ENCODE results near the gene PKHD1.

The PKHD1 gene

DNA sequence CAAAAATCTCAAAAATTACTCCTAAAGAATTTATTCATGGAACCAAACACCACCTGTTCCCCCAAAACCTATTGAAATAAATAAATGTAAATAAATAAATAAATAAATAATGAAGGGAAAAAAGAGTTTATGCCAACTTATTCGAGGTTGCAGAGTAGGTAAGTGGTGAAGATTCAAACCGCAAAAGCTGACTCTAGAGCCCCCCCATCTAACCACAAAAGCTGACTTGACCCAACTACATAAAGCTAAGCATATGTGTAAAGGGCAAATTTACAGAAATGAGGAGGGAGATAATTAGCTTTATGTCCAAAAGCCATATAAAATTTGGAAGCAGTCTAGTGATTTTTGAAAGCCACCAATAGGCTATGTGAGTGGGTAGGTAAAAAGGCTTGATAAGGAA, 486.9 kb downstream of the PKHD1 start:
- no peak for DNase-seq

- DNase-seq, result no peak
These were observed 489.2 kb downstream of the PKHD1 start for GRCh38 chr6:51598171-51598570.

DNA sequence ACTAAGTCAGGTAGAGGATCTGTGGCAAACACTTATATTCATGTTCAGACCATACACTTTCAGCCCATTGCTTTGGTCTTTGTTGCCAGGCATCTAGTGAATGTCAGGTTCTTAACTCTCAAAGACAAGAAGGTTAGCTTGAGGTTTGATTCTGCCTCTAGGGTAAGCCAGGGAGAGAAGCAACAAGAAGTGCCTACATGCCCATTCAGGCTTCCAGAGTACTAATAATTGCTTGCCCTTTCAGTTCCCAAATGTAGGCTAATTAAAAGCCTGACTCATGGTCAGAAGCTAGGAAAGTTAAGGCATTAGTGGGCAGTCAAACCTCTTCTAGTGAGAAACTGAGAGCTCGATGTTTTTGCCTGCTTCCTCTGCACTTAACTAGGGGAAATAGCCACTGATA, 492.4 kb downstream of the PKHD1 start:
- DNase-seq, result no peak

DNA sequence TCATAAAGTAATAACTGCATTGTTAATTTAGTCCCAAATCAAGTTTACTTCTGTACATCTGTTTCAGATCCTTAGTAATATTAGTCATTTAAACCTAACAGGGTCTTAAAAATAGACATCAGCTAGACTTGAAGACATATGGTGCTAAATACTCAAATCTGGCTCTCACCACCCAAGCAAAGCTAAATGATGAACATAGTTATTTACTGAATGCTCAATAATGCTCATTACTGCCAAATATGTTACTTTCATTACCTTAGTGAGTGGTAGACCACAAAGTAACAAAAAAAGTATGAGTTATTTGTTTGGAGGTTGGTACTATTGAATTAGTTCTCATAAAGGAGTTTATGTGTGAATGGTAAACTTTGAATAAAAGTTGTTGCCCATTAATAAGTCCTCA, 502.1 kb downstream of the PKHD1 start:
- no peak for DNase-seq

DNA sequence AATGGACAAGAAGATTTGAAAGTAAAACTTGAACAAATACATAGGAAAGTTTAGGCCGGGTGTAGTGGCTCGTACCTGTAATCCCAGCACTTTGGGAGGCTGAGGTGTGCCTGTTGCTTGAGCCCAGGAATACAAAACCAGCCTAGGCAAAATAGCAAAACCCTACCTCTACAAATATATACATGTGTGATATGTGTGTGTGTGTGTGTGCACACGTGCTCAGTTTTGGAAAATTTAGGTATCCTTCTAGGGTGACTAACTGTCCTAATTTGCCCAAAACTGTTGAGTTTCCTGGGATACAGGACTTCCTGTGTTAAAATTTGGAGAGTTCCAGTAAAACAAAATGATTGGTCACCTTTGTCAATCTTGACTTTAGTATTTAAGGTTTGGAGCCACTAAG, 503.2 kb downstream of the PKHD1 start:
- no peak for DNase-seq

DNA sequence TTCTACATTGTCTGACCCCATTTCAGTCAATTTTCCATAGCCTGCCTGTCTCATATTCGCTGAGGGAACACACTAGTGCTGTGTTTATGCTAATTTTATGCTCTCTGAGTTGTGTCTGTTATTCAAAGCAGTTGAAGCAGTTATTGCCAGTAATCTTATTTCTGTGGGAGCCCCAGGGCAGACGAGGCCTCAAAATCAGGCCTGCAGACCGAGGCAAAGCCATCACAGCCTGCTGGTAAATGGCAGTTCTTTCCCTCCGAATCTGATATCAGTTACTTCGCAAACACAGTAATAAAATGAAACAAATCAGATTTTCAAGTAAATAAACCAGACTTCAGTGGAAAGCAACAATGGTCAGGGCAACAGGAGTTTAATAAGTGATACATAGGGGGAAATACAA, 508.4 kb downstream of the PKHD1 start:
- DNase-seq, result no peak

- DNase-seq, result no peak
These were observed 509.1 kb downstream of the PKHD1 start for GRCh38 chr6:51578362-51578761.

DNA sequence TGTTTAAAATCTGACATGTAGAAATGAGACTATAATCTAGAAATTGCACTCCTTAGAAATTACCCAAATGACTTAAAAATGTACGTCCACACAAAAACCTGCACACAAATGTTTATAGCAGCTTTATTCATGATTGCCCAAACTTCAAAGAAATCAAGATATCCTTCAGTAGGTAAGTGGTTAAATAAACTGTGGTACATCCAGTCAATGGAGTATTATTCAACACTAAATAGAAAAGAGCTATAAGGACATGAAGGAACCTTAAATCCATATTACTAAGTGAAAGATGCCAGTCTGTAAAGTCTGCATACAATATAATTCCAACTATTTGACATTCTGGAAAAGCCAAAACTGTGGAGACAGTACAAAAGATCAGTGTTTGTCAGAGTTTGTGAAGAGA, 513.4 kb downstream of the PKHD1 start:
- no peak for DNase-seq

DNA sequence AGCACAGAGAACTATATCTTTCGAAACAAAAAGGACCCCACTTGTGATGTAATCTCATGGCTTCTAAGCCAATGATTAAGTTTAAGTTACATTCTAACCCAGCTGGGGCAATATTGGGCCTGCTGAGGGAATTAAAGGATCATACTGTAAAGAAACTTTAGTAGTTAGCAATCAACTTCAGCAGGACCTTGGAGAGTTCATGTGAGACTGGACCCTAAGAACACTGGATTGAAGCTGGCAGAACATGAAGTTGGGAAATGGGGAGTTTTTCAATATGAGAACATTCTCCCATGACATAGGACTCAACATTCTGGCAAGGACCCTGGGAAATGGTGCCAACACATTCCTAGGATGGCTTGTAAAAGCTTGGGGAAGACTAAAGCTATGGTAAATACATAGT, 516.2 kb downstream of the PKHD1 start:
- DNase-seq, result no peak

DNA sequence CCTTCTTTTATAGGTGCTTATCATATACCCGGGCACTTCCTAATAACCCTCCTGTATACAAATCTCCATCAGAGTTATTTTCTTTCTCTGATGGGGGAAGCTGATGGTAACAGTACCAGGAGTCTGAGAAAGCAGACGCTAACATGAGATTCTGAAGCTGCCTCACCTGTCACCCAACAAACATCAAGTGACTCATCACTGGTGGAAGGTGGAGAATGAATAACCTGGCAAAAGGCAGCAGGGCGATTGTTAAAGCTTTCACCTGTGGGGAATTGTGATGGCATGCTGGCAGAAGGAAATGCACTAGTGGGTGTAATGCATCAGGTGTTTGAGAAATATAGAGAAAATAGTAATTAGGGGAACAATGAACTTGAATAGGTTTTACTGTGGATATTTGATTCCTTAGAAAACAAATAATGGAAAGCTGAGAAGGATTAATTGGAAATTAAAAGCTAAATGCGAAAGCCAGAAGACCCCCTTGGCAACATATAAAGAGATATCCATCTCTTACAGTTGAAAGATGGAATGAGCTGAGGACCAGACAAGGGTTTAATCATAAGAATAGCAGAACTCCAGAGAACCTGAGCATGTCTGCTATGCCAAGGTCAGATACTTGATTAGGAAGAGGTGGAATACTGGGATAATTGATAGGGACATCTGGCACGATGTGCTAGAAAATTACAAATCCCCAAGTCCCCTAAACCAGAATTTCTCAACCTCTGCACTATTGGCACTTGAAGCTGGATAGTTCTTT, 517.1 kb downstream of the PKHD1 start:
- no peak for DNase-seq

DNA sequence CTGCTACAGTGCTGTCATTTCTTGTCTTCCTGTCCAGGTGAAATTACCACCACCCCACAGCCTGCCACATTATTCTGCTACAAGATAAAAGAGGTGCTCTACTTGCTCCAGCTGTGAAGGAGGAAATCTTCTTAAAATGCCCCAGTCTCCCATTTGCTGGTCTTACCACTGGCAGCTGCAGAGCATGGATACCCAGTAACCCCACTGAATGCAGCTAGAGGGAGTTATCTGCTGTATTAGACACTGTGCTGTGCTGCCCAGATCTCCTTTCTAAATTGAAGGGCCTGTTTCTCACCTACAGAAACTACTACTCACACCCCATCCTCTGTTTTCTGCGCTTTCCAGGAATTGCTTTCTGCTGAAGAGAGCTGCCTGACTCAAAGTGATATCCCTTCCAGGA, 517.8 kb downstream of the PKHD1 start:
- no peak for DNase-seq

DNA sequence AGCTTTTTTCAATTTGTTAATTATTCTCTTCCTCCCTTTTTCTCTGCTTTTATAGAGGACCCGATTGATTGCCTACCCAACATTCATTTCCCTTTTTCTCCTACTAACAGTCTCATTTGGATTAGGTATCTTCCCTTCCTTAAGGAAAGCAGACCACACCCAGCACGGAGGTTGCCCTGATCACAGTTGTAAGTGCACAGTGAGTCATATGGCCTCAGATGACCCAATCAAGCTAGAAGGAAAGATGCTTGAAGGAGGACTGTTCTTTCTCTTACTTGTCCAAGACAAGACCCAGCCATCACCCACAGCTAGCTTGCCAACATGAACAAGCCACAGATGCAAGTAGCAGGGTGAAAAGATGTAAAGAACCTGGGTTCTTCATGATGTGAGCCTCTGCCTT, 518.6 kb downstream of the PKHD1 start:
- no peak for DNase-seq

DNA sequence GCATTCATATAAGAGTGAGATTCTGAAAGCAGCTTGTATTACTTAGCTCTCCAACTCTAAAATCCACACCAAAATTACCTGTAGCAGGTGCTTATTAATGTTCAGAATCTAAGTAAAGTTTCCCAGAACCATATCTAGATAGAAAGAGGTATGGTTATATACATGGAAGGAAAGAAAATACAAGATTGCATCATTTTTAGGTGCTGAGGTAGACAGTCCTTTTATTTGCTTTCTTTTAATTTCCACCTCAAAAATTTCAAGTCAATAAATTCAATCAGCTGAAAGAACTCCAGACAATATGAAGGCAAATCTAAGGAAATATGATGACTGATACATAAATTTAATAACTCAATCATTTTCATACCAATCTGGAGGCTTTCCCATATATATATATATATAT, 521.9 kb downstream of the PKHD1 start:
- no peak for DNase-seq

All from activated CD4-positive, alpha-beta T cell treated with anti-CD3 and anti-CD28 coated beads, Interleukin-10, Interleukin-2, amounts not matched to agents 100 ng/mL and 50 ng/mL, durations not matched to agents 16 hours and 8 hours (primary cell).